Smooth muscle cell (in vitro differentiated cells): ENCODE results near the gene SMYD5. TPM values are rescaled to one million over a fixed set of nuclear protein-coding genes. Genes with fewer than 3 reads are reported as not detected.

Experiments
- DNase-seq: peaks from one replicate; lab custom pipeline; 2025; ENCODE audit not compliant: unreplicated experiment; lab: John Stamatoyannopoulos, UW
- H2AFZ ChIP-seq: fragments of 200-600 bp; sonication (generic); 2 replicates; pipeline ENCODE4 v1.6.0; 2016; ENCODE audit warnings: antibody characterized with exemption, low read depth, mild to moderate bottlenecking
- H3F3A ChIP-seq: fragments of 200-600 bp; sonication (generic); 2 replicates; pipeline ENCODE4 v1.6.0; 2017; ENCODE audit warnings: antibody characterized with exemption, low read depth
- H3K27ac ChIP-seq: fragments of 200-600 bp; sonication (generic); 2 replicates; pipeline ENCODE4 v1.5.1; 2016; ENCODE audit warnings: low read depth, mild to moderate bottlenecking
- H3K27me3 ChIP-seq: fragments of 200-600 bp; sonication (generic); 2 replicates; pipeline ENCODE4 v1.6.1; 2016; ENCODE audit warnings: low read depth, mild to moderate bottlenecking
- H3K36me3 ChIP-seq: fragments of 200-600 bp; sonication (generic); 2 replicates; pipeline ENCODE4 v1.5.1; 2016; ENCODE audit warnings: low read depth
- H3K4me1 ChIP-seq: fragments of 200-600 bp; sonication (generic); 2 replicates; pipeline ENCODE4 v1.5.1; 2016; ENCODE audit warnings: low read depth
- H3K4me2 ChIP-seq: fragments of 200-600 bp; sonication (generic); 2 replicates; pipeline ENCODE4 v1.6.0; 2016; ENCODE audit warnings: mild to moderate bottlenecking
- H3K4me3 ChIP-seq: fragments of 200-600 bp; sonication (generic); 2 replicates; pipeline ENCODE4 v1.5.1; 2016; ENCODE audit warnings: mild to moderate bottlenecking
- H3K79me2 ChIP-seq: fragments of 200-600 bp; sonication (generic); 2 replicates; pipeline ENCODE4 v1.6.0; 2016; ENCODE audit warnings: low read depth, mild to moderate bottlenecking
- H3K9ac ChIP-seq: fragments of 200-600 bp; sonication (generic); 2 replicates; pipeline ENCODE4 v1.6.0; 2016; ENCODE audit warnings: low read depth
- H3K9me3 ChIP-seq: fragments of 200-600 bp; sonication (generic); replicated peaks from 2 replicates; pipeline ENCODE4 v1.5.1; 2016; ENCODE audit warnings: low read depth
- H4K20me1 ChIP-seq: fragments of 200-600 bp; sonication (generic); 2 replicates; pipeline ENCODE4 v1.6.0; 2016; ENCODE audit warnings: low read depth
- WGBS: methylation state at CpG from one replicate; pipeline ENCODE4 v1.1.7; 2016; ENCODE audit warnings: low lambda C conversion rate; 5-methylcytosine and 5-hydroxymethylcytosine counted together
- polyA plus RNA-seq: library from polyadenylated mRNA; unstranded; fragments of >200 nt; fragmentation: Nextera tagmentation; extraction: Ambion mirVana; gene quantifications from 2 replicates; pipeline ENCODE4 v1.2.1, GENCODE V29; 2016
- total RNA-seq: library from RNA; depleted of rRNA; stranded (reverse); fragments of >200 nt; gene quantifications from 2 replicates; pipeline ENCODE4 v1.2.3, GENCODE V29; 2014
- TF ChIP-seq, protein P1 (sequence below): fragments of 200-600 bp; sonication (generic); IDR thresholded peaks from 2 replicates; pipeline ENCODE4 v1.5.1; 2017; ENCODE audit warnings: borderline replicate concordance, mild to moderate bottlenecking, antibody characterized with exemption; ENCODE audit not compliant: insufficient read depth, poor library complexity, severe bottlenecking

The SMYD5 gene
- total and polyA plus RNA-seq, 2 experiments from 2014 or later, result 10.8 to 16.5 TPM

- H2AFZ ChIP-seq, result no peak overlapping the region
- H3K27me3 ChIP-seq, result no peaks in the 10 kb centered on the region
- no peaks in the 10 kb centered on the region for H3K9me3 ChIP-seq
- peaks cover 29% of the 10 kb centered on the region for H3K79me2 ChIP-seq
- no peaks in the 10 kb centered on the region for H3K36me3 ChIP-seq
- TF ChIP-seq, protein P1, sequence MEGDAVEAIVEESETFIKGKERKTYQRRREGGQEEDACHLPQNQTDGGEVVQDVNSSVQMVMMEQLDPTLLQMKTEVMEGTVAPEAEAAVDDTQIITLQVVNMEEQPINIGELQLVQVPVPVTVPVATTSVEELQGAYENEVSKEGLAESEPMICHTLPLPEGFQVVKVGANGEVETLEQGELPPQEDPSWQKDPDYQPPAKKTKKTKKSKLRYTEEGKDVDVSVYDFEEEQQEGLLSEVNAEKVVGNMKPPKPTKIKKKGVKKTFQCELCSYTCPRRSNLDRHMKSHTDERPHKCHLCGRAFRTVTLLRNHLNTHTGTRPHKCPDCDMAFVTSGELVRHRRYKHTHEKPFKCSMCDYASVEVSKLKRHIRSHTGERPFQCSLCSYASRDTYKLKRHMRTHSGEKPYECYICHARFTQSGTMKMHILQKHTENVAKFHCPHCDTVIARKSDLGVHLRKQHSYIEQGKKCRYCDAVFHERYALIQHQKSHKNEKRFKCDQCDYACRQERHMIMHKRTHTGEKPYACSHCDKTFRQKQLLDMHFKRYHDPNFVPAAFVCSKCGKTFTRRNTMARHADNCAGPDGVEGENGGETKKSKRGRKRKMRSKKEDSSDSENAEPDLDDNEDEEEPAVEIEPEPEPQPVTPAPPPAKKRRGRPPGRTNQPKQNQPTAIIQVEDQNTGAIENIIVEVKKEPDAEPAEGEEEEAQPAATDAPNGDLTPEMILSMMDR, result no peak
- H4K20me1 ChIP-seq, result no peaks in the 10 kb centered on the region
- no peak overlapping the region for H3K4me2 ChIP-seq
- no peak overlapping the region for H3K27ac ChIP-seq
- DNase-seq, result no peak
- H3F3A ChIP-seq, result peaks cover 2% of the 10 kb centered on the region
- peaks cover 9% of the 10 kb centered on the region for H3K4me1 ChIP-seq
- no peak overlapping the region for H3K9ac ChIP-seq
- H3K4me3 ChIP-seq, result no peak overlapping the region
Measured at GRCh38 chr2:73218298-73218697, 4.3 kb downstream of the SMYD5 start.

DNA sequence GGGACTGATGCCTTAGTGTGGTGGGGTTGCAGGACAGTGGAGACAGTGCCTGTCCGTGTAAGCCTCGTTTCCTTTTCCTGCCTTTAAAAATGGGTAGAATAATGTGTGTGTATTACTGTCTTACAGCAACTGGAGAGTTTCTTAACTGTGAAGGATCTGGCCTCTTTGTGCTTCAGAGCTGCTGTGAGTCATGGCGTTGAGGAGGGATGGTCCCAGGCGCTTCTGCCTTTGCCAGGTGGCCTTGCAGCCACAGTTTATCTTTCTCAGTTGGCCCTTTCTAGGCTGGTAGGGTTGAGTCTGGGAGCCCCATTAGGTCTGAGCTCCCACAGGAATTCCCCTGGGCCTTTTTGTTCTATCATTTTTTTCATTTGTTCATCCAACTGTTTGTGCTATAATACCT, 9.8 kb downstream of the SMYD5 start:
- no peak overlapping the region for H3K4me2 ChIP-seq
- TF ChIP-seq, protein P1, result no peak
- 93% methylated on average over 4 of the region's 4 CpGs for WGBS

DNA sequence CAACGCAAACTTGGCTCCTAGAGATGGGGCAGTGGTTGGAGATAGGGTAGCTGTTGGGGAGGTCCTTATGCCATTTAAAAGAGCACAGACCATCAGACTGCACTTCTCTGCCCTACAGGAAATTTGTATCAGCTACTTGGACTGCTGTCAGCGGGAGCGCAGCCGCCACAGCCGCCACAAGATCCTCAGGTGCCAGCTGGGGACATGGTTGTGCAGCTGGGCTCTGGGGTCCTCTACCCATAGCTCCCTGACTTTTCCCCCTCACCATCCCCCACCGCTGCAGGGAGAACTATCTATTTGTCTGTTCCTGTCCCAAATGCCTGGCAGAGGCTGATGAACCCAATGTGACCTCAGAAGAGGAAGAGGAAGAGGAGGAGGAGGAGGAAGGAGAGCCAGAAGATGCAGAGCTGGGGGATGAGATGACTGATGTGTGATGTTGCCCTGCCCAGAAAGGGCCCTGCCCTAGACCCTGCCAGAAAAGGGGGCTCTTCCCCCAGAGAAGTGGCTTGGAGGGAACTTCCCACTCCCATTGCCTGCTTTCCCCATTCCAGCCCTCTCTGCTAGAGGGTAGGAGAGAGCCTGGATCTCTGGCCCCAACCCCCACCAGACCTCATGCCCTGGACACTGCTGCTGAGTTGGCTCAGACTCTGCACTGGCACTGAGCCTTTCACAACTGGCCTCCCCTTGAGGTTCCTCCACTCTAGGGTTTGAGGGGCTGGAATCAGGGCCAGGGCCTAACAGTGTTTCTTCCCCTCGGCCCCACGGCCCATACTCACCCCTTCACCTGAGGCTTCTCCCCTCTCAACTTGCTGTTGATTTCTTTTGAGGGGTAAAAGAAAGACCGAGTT, 11.7 kb downstream of the SMYD5 start:
- 97% methylated on average over 9 of the region's 9 CpGs for WGBS
- no peaks in the 10 kb centered on the region for H3F3A ChIP-seq

More for the DNA sequence above, 9.8 kb downstream of the SMYD5 start:
- H3K9ac ChIP-seq, result no peak overlapping the region
- no peak for DNase-seq
- H2AFZ ChIP-seq, result no peak overlapping the region
- H3K79me2 ChIP-seq, result no peaks in the 10 kb centered on the region
- H3K27ac ChIP-seq, result no peak overlapping the region
- H3F3A ChIP-seq, result no peaks in the 10 kb centered on the region
- no peaks in the 10 kb centered on the region for H3K4me1 ChIP-seq
- no peaks in the 10 kb centered on the region for H4K20me1 ChIP-seq
- no peaks in the 10 kb centered on the region for H3K9me3 ChIP-seq
- no peaks in the 10 kb centered on the region for H3K36me3 ChIP-seq
- H3K4me3 ChIP-seq, result no peak overlapping the region
- no peaks in the 10 kb centered on the region for H3K27me3 ChIP-seq

More for the DNA sequence above, 11.7 kb downstream of the SMYD5 start:
- Histone ChIP-seq H3K9ac (no peak overlapping the region), H3K4me1 (no peaks in the 10 kb centered on the region), H3K79me2 (no peaks in the 10 kb centered on the region), H4K20me1 (no peaks in the 10 kb centered on the region), H2AFZ (no peak overlapping the region), H3K27ac (no peak overlapping the region), H3K4me3 (no peak overlapping the region), H3K27me3 (no peaks in the 10 kb centered on the region), H3K4me2 (no peak overlapping the region), H3K9me3 (no peaks in the 10 kb centered on the region), H3K36me3 (no peaks in the 10 kb centered on the region)
- TF ChIP-seq, protein P1, result no peak
- no peak for DNase-seq
